Loucy (cell line): ENCODE results near the gene IL18BP.

Source experiments
- H2AFZ ChIP-seq: fragments of 200-600 bp; sonication (generic); 2 replicates; pipeline ENCODE4 v1.6.0; 2016; ENCODE audit warnings: antibody characterized with exemption, mild to moderate bottlenecking, low read length, moderate library complexity
- H3F3A ChIP-seq: fragments of 200-600 bp; 2 replicates; pipeline ENCODE4 v1.6.0; 2016; ENCODE audit warnings: antibody characterized with exemption, low read depth, mild to moderate bottlenecking
- H3K27me3 ChIP-seq: fragments of 200-600 bp; sonication (generic); 2 replicates; pipeline ENCODE4 v1.6.1; 2014; ENCODE audit warnings: low read length, mild to moderate bottlenecking; ENCODE audit not compliant: insufficient read depth, poor library complexity, severe bottlenecking
- H3K36me3 ChIP-seq: fragments of 200-600 bp; sonication (generic); 2 replicates; pipeline ENCODE4 v1.6.1; 2016; ENCODE audit warnings: low read length; ENCODE audit not compliant: insufficient read depth
- H3K4me1 ChIP-seq: fragments of 200-600 bp; sonication (generic); 2 replicates; pipeline ENCODE4 v1.5.1; 2014; ENCODE audit warnings: low read length, mild to moderate bottlenecking; ENCODE audit not compliant: insufficient read depth, poor library complexity, severe bottlenecking
- H3K4me2 ChIP-seq: fragments of 200-600 bp; sonication (generic); 2 replicates; pipeline ENCODE4 v1.6.0; 2014; ENCODE audit warnings: antibody characterized with exemption, low read length, low read depth, mild to moderate bottlenecking; ENCODE audit not compliant: poor library complexity, severe bottlenecking
- H3K4me3 ChIP-seq: fragments of 200-600 bp; sonication (generic); 2 replicates; pipeline ENCODE4 v1.5.1; 2014; ENCODE audit warnings: low read length, mild to moderate bottlenecking, mixed read lengths; ENCODE audit not compliant: poor library complexity, severe bottlenecking
- H3K79me2 ChIP-seq: fragments of 200-600 bp; sonication (generic); 2 replicates; pipeline ENCODE4 v1.6.1; 2014; ENCODE audit warnings: low read length; ENCODE audit not compliant: insufficient read depth
- H3K9ac ChIP-seq: fragments of 200-600 bp; sonication (generic); 2 replicates; pipeline ENCODE4 v1.6.0; 2014; ENCODE audit warnings: mild to moderate bottlenecking, low read depth, low read length, moderate library complexity; ENCODE audit not compliant: poor library complexity, severe bottlenecking
- H3K9me2 ChIP-seq: fragments of 200-600 bp; sonication (generic); replicated peaks from 2 replicates; pipeline ENCODE4 v1.6.1; 2016; ENCODE audit warnings: low read depth, low read length, mixed read lengths
- H3K9me3 ChIP-seq: fragments of 200-600 bp; sonication (generic); 2 replicates; pipeline ENCODE4 v1.6.1; 2014; ENCODE audit warnings: mild to moderate bottlenecking, antibody characterized with exemption, low read length, low read depth; ENCODE audit not compliant: insufficient read depth
- H4K20me1 ChIP-seq: fragments of 200-600 bp; sonication (generic); 2 replicates; pipeline ENCODE4 v1.6.0; 2014; ENCODE audit warnings: antibody characterized with exemption, low read length, mild to moderate bottlenecking; ENCODE audit not compliant: insufficient read depth, poor library complexity, severe bottlenecking
- CTCF ChIP-seq: fragments of 200-600 bp; sonication (generic); conservative IDR thresholded peaks from 2 replicates; pipeline ENCODE4 v1.5.1; 2014; ENCODE audit warnings: mild to moderate bottlenecking, antibody characterized with exemption, low read length
- EZH2phosphoT487 ChIP-seq: fragments of 200-600 bp; IDR thresholded peaks from 2 replicates; pipeline ENCODE4 v1.6.1; 2018; ENCODE audit warnings: antibody characterized with exemption, mild to moderate bottlenecking, moderate library complexity, borderline replicate concordance

The IL18BP gene

GRCh38 chr11:71992136-71992730 is 6.5 kb upstream of the IL18BP start:
- Histone ChIP-seq H3K9me2 (no peaks in the 10 kb centered on the region), H3K4me2 (no peak overlapping the region), H4K20me1 (no peaks in the 10 kb centered on the region), H3K9me3 (no peaks in the 10 kb centered on the region), H3K36me3 (peaks cover 16% of the 10 kb centered on the region; the same call in 1 of the 2 replicates), H3K9ac (no peak overlapping the region), H2AFZ (no peak overlapping the region), H3K4me3 (no peak overlapping the region), H3K4me1 (no peaks in the 10 kb centered on the region), H3K79me2 (no peaks in the 10 kb centered on the region), H3F3A (no peaks in the 10 kb centered on the region), H3K27me3 (no peaks in the 10 kb centered on the region)
- TF ChIP-seq CTCF = no peak
- no peak for TF ChIP-seq EZH2phosphoT487

- Histone ChIP-seq H3K9me3 (no peaks in the 10 kb centered on the region), H3K36me3 (peaks cover 10% of the 10 kb centered on the region; the same call in 1 of the 2 replicates), H3K27me3 (no peaks in the 10 kb centered on the region), H3K9me2 (no peaks in the 10 kb centered on the region), H3K4me3 (no peak overlapping the region), H3K79me2 (no peaks in the 10 kb centered on the region), H3F3A (no peaks in the 10 kb centered on the region), H3K4me1 (peaks cover 7% of the 10 kb centered on the region), H4K20me1 (no peaks in the 10 kb centered on the region), H3K9ac (no peak overlapping the region), H3K4me2 (no peak overlapping the region), H2AFZ (no peak overlapping the region)
- TF ChIP-seq CTCF = no peak
- TF ChIP-seq EZH2phosphoT487 = no peak
Observed at GRCh38 chr11:71994786-71995185, 3.9 kb upstream of the IL18BP start.

GRCh38 chr11:71995726-71996291 is 2.9 kb upstream of the IL18BP start:
- Histone ChIP-seq H3K9ac (no peak overlapping the region), H3K9me2 (no peaks in the 10 kb centered on the region), H3K4me1 (peaks cover 7% of the 10 kb centered on the region), H3K36me3 (peaks cover 10% of the 10 kb centered on the region; the same call in 1 of the 2 replicates), H3K4me2 (no peak overlapping the region), H2AFZ (no peak overlapping the region), H4K20me1 (no peaks in the 10 kb centered on the region), H3K27me3 (no peaks in the 10 kb centered on the region), H3F3A (no peaks in the 10 kb centered on the region), H3K9me3 (no peaks in the 10 kb centered on the region), H3K79me2 (no peaks in the 10 kb centered on the region), H3K4me3 (no peak overlapping the region)
- no peak for TF ChIP-seq EZH2phosphoT487
- no peak for TF ChIP-seq CTCF
